Fibroblast of lung (primary cell): ENCODE results near the gene KATNA1. TPM values are rescaled to one million over a fixed set of nuclear protein-coding genes. Genes with fewer than 3 reads are reported as not detected.

ENCODE experiments used
- DNase-seq, 2 donors: peaks; one replicate each; pipeline versions ENCODE4 v3.0.0 to v3.0.0-alpha.2; 2010; ENCODE audit warnings: low read depth in 2 of 2
- H2AFZ ChIP-seq: 2 replicates; pipeline ENCODE4 v1.5.1; 2012; ENCODE audit warnings: low read length, control low read depth, inconsistent platforms
- H3K27ac ChIP-seq: 2 replicates; pipeline ENCODE4 v1.5.1; 2011; ENCODE audit warnings: low read length, control low read depth; ENCODE audit not compliant: insufficient read depth
- H3K27me3 ChIP-seq: 2 replicates; pipeline ENCODE4 v1.5.1; 2011; ENCODE audit warnings: mild to moderate bottlenecking, low read length; ENCODE audit not compliant: control insufficient read depth, insufficient read depth
- H3K36me3 ChIP-seq: 2 replicates; pipeline ENCODE4 v1.5.1; 2011; ENCODE audit warnings: low read length; ENCODE audit not compliant: control insufficient read depth, insufficient read depth
- H3K4me1 ChIP-seq: 2 replicates; pipeline ENCODE4 v1.5.1; 2011; ENCODE audit warnings: low read length; ENCODE audit not compliant: control insufficient read depth, insufficient read depth; ENCODE audit errors: extremely low read depth
- H3K4me2 ChIP-seq: 2 replicates; pipeline ENCODE4 v1.5.1; 2011; ENCODE audit warnings: low read length, control low read depth; ENCODE audit not compliant: insufficient read depth; ENCODE audit errors: extremely low read depth
- H3K4me3 ChIP-seq, 4 experiments: fragments of 200-600 bp in 1 of 4; sonication (generic) in 1 of 4; replicated peaks in 1 of 4; 2 replicates each; pipeline ENCODE4 v1.5.1; 2011 to 2016; ENCODE audit warnings: low read length in 4 of 4, low read depth in 3 of 4, mild to moderate bottlenecking in 3 of 4, control low read depth in 2 of 4, inconsistent platforms in 1 of 4, mixed read lengths in 1 of 4; ENCODE audit not compliant: insufficient read depth in 1 of 4; ENCODE audit errors: control extremely low read depth in 1 of 4
- H3K79me2 ChIP-seq: 2 replicates; pipeline ENCODE4 v1.5.1; 2012; ENCODE audit warnings: mild to moderate bottlenecking, low read length, inconsistent platforms; ENCODE audit not compliant: control insufficient read depth, insufficient read depth
- H3K9ac ChIP-seq: 2 replicates; pipeline ENCODE4 v1.5.1; 2011; ENCODE audit warnings: mild to moderate bottlenecking, low read length, control low read depth; ENCODE audit not compliant: insufficient read depth
- H3K9me3 ChIP-seq: 2 replicates; pipeline ENCODE4 v1.5.1; 2012; ENCODE audit warnings: low read depth, low read length; ENCODE audit not compliant: control insufficient read depth, insufficient read depth
- H4K20me1 ChIP-seq: 2 replicates; pipeline ENCODE4 v1.5.1; 2011; ENCODE audit warnings: low read length; ENCODE audit not compliant: control insufficient read depth, insufficient read depth; ENCODE audit errors: extremely low read depth
- CTCF ChIP-seq, 2 donors: IDR thresholded peaks in 1 of 2; conservative IDR thresholded peaks in 1 of 2; 1 replicate in 1 of 2; 2 replicates in 1 of 2; pipeline ENCODE4 v1.5.1; 2011 to 2012; ENCODE audit warnings: low read length in 2 of 2, control low read depth in 1 of 2, inconsistent platforms in 1 of 2, low read depth in 1 of 2, mild to moderate bottlenecking in 1 of 2
- EZH2 ChIP-seq: IDR thresholded peaks from 2 replicates; pipeline ENCODE4 v1.5.1; 2012; ENCODE audit warnings: low read length, control low read depth, mild to moderate bottlenecking; ENCODE audit errors: missing control alignments
- polyA plus RNA-seq, 2 donors: library from polyadenylated mRNA; depleted of rRNA in 1 of 2; stranded (reverse) in 1 of 2; unstranded in 1 of 2; fragments of >200 nt; gene quantifications; 2 replicates each; pipeline ENCODE4 v1.2.1, GENCODE V29; 2011 to 2012; ENCODE audit warnings: missing spikeins in 1 of 2
- total RNA-seq: library from RNA; depleted of rRNA; stranded (reverse); fragments of >200 nt; gene quantifications from 2 replicates; pipeline ENCODE4 v1.2.1, GENCODE V29; 2014

Gene KATNA1
- total and polyA plus RNA-seq, 2 donors (not counting 1 experiment from before 2014, with no cell fraction given), result 27.9 to 37.0 TPM

GRCh38 chr6:149567945-149568585 is 80.4 kb downstream of the KATNA1 start:
- Histone ChIP-seq H3K27ac (no peak overlapping the region), H2AFZ (no peak overlapping the region), H3K4me2 (no peak overlapping the region), H3K9me3 (no peaks in the 10 kb centered on the region), H3K4me1 (peaks cover 8% of the 10 kb centered on the region), H4K20me1 (no peaks in the 10 kb centered on the region), H3K9ac (no peak overlapping the region), H3K79me2 (peaks cover 18% of the 10 kb centered on the region), H3K27me3 (no peaks in the 10 kb centered on the region), H3K36me3 (no peaks in the 10 kb centered on the region), H3K4me3 (no peak overlapping the region)
- DNase-seq, result no peak
- TF ChIP-seq EZH2, result no peak
- no peak for TF ChIP-seq CTCF (conservative IDR thresholded peaks at IDR 0.05 in 1 of 2, IDR thresholded peaks at IDR 0.05 in 1 of 2; ENCODE audit: low read depth in 1 of 2, low read length in 2 of 2)

GRCh38 chr6:149567194-149567586 is 81.3 kb downstream of the KATNA1 start:
- Histone ChIP-seq H3K79me2 (peaks cover 18% of the 10 kb centered on the region), H3K27ac (peak overlapping the region; percentile 86), H3K4me3 (peak overlapping the region; percentile 77 to 99 (median 92)), H3K9ac (peak overlapping the region; percentile 92), H3K36me3 (no peaks in the 10 kb centered on the region), H4K20me1 (no peaks in the 10 kb centered on the region), H3K4me1 (peaks cover 10% of the 10 kb centered on the region), H3K27me3 (no peaks in the 10 kb centered on the region), H3K9me3 (no peaks in the 10 kb centered on the region), H2AFZ (peak overlapping the region; percentile 92), H3K4me2 (peak overlapping the region; percentile 72)
- TF ChIP-seq EZH2 (no peak), CTCF (conservative IDR thresholded peaks at IDR 0.05 in 1 of 2, IDR thresholded peaks at IDR 0.05 in 1 of 2; ENCODE audit: low read depth in 1 of 2, low read length in 2 of 2) (no peak)
- DNase-seq, result no peak

- no peaks in the 10 kb centered on the region for H4K20me1 ChIP-seq
- H2AFZ ChIP-seq, result peak overlapping the region; percentile 92
- peak overlapping the region; percentile 72 for H3K4me2 ChIP-seq
- peaks cover 18% of the 10 kb centered on the region for H3K79me2 ChIP-seq
- peak overlapping the region; percentile 86 for H3K27ac ChIP-seq
- peaks cover 10% of the 10 kb centered on the region for H3K4me1 ChIP-seq
- peak overlapping the region; percentile 92 for H3K9ac ChIP-seq
- TF ChIP-seq CTCF (conservative IDR thresholded peaks at IDR 0.05 in 1 of 2, IDR thresholded peaks at IDR 0.05 in 1 of 2; ENCODE audit: low read depth in 1 of 2, low read length in 2 of 2) (no peak), EZH2 (no peak)
- peak; percentile 30 to 36 for DNase-seq
- peak overlapping the region; percentile 77 to 99 (median 92) for H3K4me3 ChIP-seq
- no peaks in the 10 kb centered on the region for H3K27me3 ChIP-seq
- no peaks in the 10 kb centered on the region for H3K36me3 ChIP-seq
- H3K9me3 ChIP-seq, result no peaks in the 10 kb centered on the region
Observed at GRCh38 chr6:149566410-149567193, 81.9 kb downstream of the KATNA1 start.
